ENCODE measurements around the gene DNAH3.
"Not testable (repeated sequence)": the region's sequence is repeated elsewhere in the genome, so short reads cannot be mapped to it uniquely, and the experiment has no call there.

The DNAH3 gene

GRCh38 chr16:21185659-21186325, 35.1 kb upstream of the DNAH3 start:
- no peak overlapping the region for H3K4me3 ChIP-seq (ENCODE audit: low read depth, low read length)
- no peaks in the 10 kb centered on the region for H3K79me2 ChIP-seq (ENCODE audit: control insufficient read depth, insufficient read depth, low read length, unreplicated experiment)
- H3K36me3 ChIP-seq (ENCODE audit: insufficient read depth, low read length), result peaks cover 10% of the 10 kb centered on the region; the same call in 1 of the 2 replicates
- no peak overlapping the region for H3K27ac ChIP-seq (ENCODE audit: low read depth, low read length)
- peaks cover 10% of the 10 kb centered on the region for H3K4me1 ChIP-seq (ENCODE audit: control insufficient read depth, insufficient read depth, low read length, unreplicated experiment)
- no peak overlapping the region for H2AFZ ChIP-seq (ENCODE audit: low read length, unreplicated experiment)
- no peaks in the 10 kb centered on the region for H3K27me3 ChIP-seq (ENCODE audit: insufficient read depth, low read length)

GRCh38 chr16:21184834-21185233, 34.2 kb upstream of the DNAH3 start:
- no peak overlapping the region for H3K4me3 ChIP-seq (ENCODE audit: low read depth, low read length)
- peaks cover 13% of the 10 kb centered on the region; the same call in 1 of the 2 replicates for H3K36me3 ChIP-seq (ENCODE audit: insufficient read depth, low read length)
- H2AFZ ChIP-seq (ENCODE audit: low read length, unreplicated experiment), result no peak overlapping the region
- no peaks in the 10 kb centered on the region for H3K79me2 ChIP-seq (ENCODE audit: control insufficient read depth, insufficient read depth, low read length, unreplicated experiment)
- no peak overlapping the region for H3K27ac ChIP-seq (ENCODE audit: low read depth, low read length)
- H3K4me1 ChIP-seq (ENCODE audit: control insufficient read depth, insufficient read depth, low read length, unreplicated experiment), result peaks cover 10% of the 10 kb centered on the region
- H3K27me3 ChIP-seq (ENCODE audit: insufficient read depth, low read length), result no peaks in the 10 kb centered on the region

- Histone ChIP-seq H3K27me3 (ENCODE audit: insufficient read depth, low read length) (no peaks in the 10 kb centered on the region), H2AFZ (ENCODE audit: low read length, unreplicated experiment) (no peak overlapping the region), H3K79me2 (ENCODE audit: control insufficient read depth, insufficient read depth, low read length, unreplicated experiment) (no peaks in the 10 kb centered on the region), H3K4me3 (ENCODE audit: low read depth, low read length) (no peak overlapping the region), H3K27ac (ENCODE audit: low read depth, low read length) (no peak overlapping the region), H3K36me3 (ENCODE audit: insufficient read depth, low read length) (peaks cover 13% of the 10 kb centered on the region; the same call in 1 of the 2 replicates), H3K4me1 (ENCODE audit: control insufficient read depth, insufficient read depth, low read length, unreplicated experiment) (peaks cover 10% of the 10 kb centered on the region)
Measured at GRCh38 chr16:21183995-21184394, 33.3 kb upstream of the DNAH3 start.

GRCh38 chr16:21179983-21180365, 29.3 kb upstream of the DNAH3 start:
- Histone ChIP-seq H3K79me2 (ENCODE audit: control insufficient read depth, insufficient read depth, low read length, unreplicated experiment) (no peaks in the 10 kb centered on the region), H3K4me3 (ENCODE audit: low read depth, low read length) (no peak overlapping the region), H3K36me3 (ENCODE audit: insufficient read depth, low read length) (peaks cover 26% of the 10 kb centered on the region; the same call in 1 of the 2 replicates), H2AFZ (ENCODE audit: low read length, unreplicated experiment) (no peak overlapping the region), H3K27me3 (ENCODE audit: insufficient read depth, low read length) (no peaks in the 10 kb centered on the region), H3K27ac (ENCODE audit: low read depth, low read length) (no peak overlapping the region), H3K4me1 (ENCODE audit: control insufficient read depth, insufficient read depth, low read length, unreplicated experiment) (no peaks in the 10 kb centered on the region)

GRCh38 chr16:21179126-21179982, 28.7 kb upstream of the DNAH3 start:
- Histone ChIP-seq H3K36me3 (ENCODE audit: insufficient read depth, low read length) (peaks cover 26% of the 10 kb centered on the region; the same call in 1 of the 2 replicates), H3K27me3 (ENCODE audit: insufficient read depth, low read length) (no peaks in the 10 kb centered on the region)

GRCh38 chr16:21175397-21175796, 24.8 kb upstream of the DNAH3 start:
- no peak overlapping the region for H3K27ac ChIP-seq (ENCODE audit: low read depth, low read length)
- no peaks in the 10 kb centered on the region for H3K4me1 ChIP-seq (ENCODE audit: control insufficient read depth, insufficient read depth, low read length, unreplicated experiment)
- H3K79me2 ChIP-seq (ENCODE audit: control insufficient read depth, insufficient read depth, low read length, unreplicated experiment), result no peaks in the 10 kb centered on the region
- H3K27me3 ChIP-seq (ENCODE audit: insufficient read depth, low read length), result no peaks in the 10 kb centered on the region
- peaks cover 25% of the 10 kb centered on the region for H3K36me3 ChIP-seq (ENCODE audit: insufficient read depth, low read length)
- H3K4me3 ChIP-seq (ENCODE audit: low read depth, low read length), result no peak overlapping the region
- no peak overlapping the region for H2AFZ ChIP-seq (ENCODE audit: low read length, unreplicated experiment)

More at GRCh38 chr16:21179126-21179982, 28.7 kb upstream of the DNAH3 start:
- Histone ChIP-seq H3K4me1 (ENCODE audit: control insufficient read depth, insufficient read depth, low read length, unreplicated experiment) (no peaks in the 10 kb centered on the region), H2AFZ (ENCODE audit: low read length, unreplicated experiment) (no peak overlapping the region), H3K79me2 (ENCODE audit: control insufficient read depth, insufficient read depth, low read length, unreplicated experiment) (no peaks in the 10 kb centered on the region), H3K27ac (ENCODE audit: low read depth, low read length) (no peak overlapping the region), H3K4me3 (ENCODE audit: low read depth, low read length) (no peak overlapping the region)

- Histone ChIP-seq H3K4me3 (ENCODE audit: low read depth, low read length) (no peak overlapping the region), H2AFZ (ENCODE audit: low read length, unreplicated experiment) (no peak overlapping the region), H3K4me1 (ENCODE audit: control insufficient read depth, insufficient read depth, low read length, unreplicated experiment) (peaks cover 6% of the 10 kb centered on the region), H3K36me3 (ENCODE audit: insufficient read depth, low read length) (peaks cover 25% of the 10 kb centered on the region), H3K79me2 (ENCODE audit: control insufficient read depth, insufficient read depth, low read length, unreplicated experiment) (no peaks in the 10 kb centered on the region), H3K27ac (ENCODE audit: low read depth, low read length) (no peak overlapping the region), H3K27me3 (ENCODE audit: insufficient read depth, low read length) (no peaks in the 10 kb centered on the region)
Measured at GRCh38 chr16:21172650-21173049, 22.0 kb upstream of the DNAH3 start.

GRCh38 chr16:21170116-21170515, 19.5 kb upstream of the DNAH3 start:
- Histone ChIP-seq H3K36me3 (ENCODE audit: insufficient read depth, low read length) (peaks cover 19% of the 10 kb centered on the region), H3K4me1 (ENCODE audit: control insufficient read depth, insufficient read depth, low read length, unreplicated experiment) (peaks cover 14% of the 10 kb centered on the region)
- not testable (repeated sequence) for H3K27me3 ChIP-seq (ENCODE audit: insufficient read depth, low read length); H3K27ac ChIP-seq (ENCODE audit: low read depth, low read length); H3K4me3 ChIP-seq (ENCODE audit: low read depth, low read length); H2AFZ ChIP-seq (ENCODE audit: low read length, unreplicated experiment); H3K79me2 ChIP-seq (ENCODE audit: control insufficient read depth, insufficient read depth, low read length, unreplicated experiment)

GRCh38 chr16:21169249-21169981, 18.8 kb upstream of the DNAH3 start:
- Histone ChIP-seq H3K27me3 (ENCODE audit: insufficient read depth, low read length) (no peaks in the 10 kb centered on the region), H2AFZ (ENCODE audit: low read length, unreplicated experiment) (no peak overlapping the region), H3K4me1 (ENCODE audit: control insufficient read depth, insufficient read depth, low read length, unreplicated experiment) (peaks cover 14% of the 10 kb centered on the region), H3K27ac (ENCODE audit: low read depth, low read length) (no peak overlapping the region), H3K4me3 (ENCODE audit: low read depth, low read length) (no peak overlapping the region), H3K79me2 (ENCODE audit: control insufficient read depth, insufficient read depth, low read length, unreplicated experiment) (no peaks in the 10 kb centered on the region), H3K36me3 (ENCODE audit: insufficient read depth, low read length) (peaks cover 19% of the 10 kb centered on the region)

- H3K27ac ChIP-seq (ENCODE audit: low read depth, low read length), result no peak overlapping the region
- no peaks in the 10 kb centered on the region for H3K79me2 ChIP-seq (ENCODE audit: control insufficient read depth, insufficient read depth, low read length, unreplicated experiment)
- H3K27me3 ChIP-seq (ENCODE audit: insufficient read depth, low read length), result no peaks in the 10 kb centered on the region
- peaks cover 14% of the 10 kb centered on the region for H3K4me1 ChIP-seq (ENCODE audit: control insufficient read depth, insufficient read depth, low read length, unreplicated experiment)
- H3K4me3 ChIP-seq (ENCODE audit: low read depth, low read length), result no peak overlapping the region
- H2AFZ ChIP-seq (ENCODE audit: low read length, unreplicated experiment), result no peak overlapping the region
- H3K36me3 ChIP-seq (ENCODE audit: insufficient read depth, low read length), result peaks cover 21% of the 10 kb centered on the region
Measured at GRCh38 chr16:21167929-21168602, 17.4 kb upstream of the DNAH3 start.
